ENCODE results near the gene HDAC4.

The HDAC4 gene

GRCh38 chr2:239143858-239144712 is 256.7 kb downstream of the HDAC4 start:
- DNase-seq (ENCODE audit: low read depth) = peak; percentile 60

DNA sequence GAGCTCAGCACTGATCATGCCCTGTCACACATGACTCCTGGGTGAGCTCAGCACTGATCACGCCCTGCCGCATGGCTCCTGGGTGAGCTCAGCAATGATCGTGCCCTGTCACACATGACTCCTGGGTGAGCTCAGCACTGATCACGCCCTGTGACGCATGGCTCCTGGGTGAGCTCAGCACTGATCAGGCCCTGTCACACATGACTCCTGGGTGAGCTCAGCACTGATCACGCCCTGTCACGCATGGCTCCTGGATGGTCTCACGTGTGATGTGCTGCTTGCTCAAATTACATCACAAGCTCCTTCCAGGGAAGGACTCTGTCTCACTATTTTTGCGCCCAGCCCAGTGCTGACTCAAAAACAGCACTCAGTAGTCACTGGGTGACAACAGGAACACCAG is 258.0 kb downstream of the HDAC4 start:
- no peak overlapping the region for H3K4me3 ChIP-seq (ENCODE audit: low read depth, low read length)
- DNase-seq (ENCODE audit: low read depth) = peak; percentile 14
- TF ChIP-seq, protein P1, sequence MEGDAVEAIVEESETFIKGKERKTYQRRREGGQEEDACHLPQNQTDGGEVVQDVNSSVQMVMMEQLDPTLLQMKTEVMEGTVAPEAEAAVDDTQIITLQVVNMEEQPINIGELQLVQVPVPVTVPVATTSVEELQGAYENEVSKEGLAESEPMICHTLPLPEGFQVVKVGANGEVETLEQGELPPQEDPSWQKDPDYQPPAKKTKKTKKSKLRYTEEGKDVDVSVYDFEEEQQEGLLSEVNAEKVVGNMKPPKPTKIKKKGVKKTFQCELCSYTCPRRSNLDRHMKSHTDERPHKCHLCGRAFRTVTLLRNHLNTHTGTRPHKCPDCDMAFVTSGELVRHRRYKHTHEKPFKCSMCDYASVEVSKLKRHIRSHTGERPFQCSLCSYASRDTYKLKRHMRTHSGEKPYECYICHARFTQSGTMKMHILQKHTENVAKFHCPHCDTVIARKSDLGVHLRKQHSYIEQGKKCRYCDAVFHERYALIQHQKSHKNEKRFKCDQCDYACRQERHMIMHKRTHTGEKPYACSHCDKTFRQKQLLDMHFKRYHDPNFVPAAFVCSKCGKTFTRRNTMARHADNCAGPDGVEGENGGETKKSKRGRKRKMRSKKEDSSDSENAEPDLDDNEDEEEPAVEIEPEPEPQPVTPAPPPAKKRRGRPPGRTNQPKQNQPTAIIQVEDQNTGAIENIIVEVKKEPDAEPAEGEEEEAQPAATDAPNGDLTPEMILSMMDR (IDR thresholded peaks at IDR 0.05; ENCODE audit: insufficient read depth, low read depth, low read length, missing control alignments) = no peak

More at GRCh38 chr2:239143858-239144712, 256.7 kb downstream of the HDAC4 start:
- no peak overlapping the region for H3K4me3 ChIP-seq (ENCODE audit: low read depth, low read length)
- TF ChIP-seq, protein P1 (IDR thresholded peaks at IDR 0.05; ENCODE audit: insufficient read depth, low read depth, low read length, missing control alignments) = peak; percentile 69

GRCh38 chr2:239142296-239142695 is 258.5 kb downstream of the HDAC4 start:
- DNase-seq (ENCODE audit: low read depth) = no peak
- TF ChIP-seq, protein P1 (IDR thresholded peaks at IDR 0.05; ENCODE audit: insufficient read depth, low read depth, low read length, missing control alignments) = no peak
- H3K4me3 ChIP-seq (ENCODE audit: low read depth, low read length) = no peak overlapping the region

DNA sequence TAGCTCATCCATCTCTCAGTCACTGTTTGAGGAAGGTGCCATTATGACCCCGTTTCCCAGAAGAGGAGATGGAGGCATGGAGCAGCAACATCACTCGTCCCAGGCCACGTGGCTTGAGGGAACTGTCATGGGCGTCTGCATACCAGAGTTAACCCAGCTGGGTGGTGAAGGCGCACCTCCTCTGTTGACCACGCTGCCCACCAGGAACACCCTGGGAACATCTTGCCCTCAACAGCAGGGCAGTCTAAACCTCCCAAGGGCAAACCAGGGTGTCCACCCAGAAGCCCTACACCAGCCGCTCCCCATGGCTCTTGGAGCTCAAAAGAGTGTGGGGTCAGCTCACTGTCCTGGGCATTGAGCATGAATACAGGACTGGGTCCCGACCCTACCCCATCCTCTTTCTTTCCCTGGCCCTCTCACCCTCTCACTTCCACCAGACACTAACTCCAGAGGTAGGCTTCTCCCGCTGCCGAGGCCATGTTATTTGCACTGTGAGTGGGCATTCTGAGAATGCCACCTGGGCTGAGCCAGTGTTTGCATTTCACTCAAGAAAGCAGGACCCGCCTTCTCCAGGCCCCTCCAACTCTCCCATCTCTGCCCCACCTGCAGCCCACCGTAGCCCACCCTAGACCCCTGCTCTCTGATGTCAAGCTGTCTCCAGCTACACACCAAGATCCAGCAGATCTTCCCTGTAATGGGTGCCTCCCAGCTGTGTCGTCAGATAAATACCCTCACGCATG is 259.6 kb downstream of the HDAC4 start:
- H3K4me3 ChIP-seq (ENCODE audit: low read depth, low read length) = no peak overlapping the region
- no peak for DNase-seq (ENCODE audit: low read depth)
- TF ChIP-seq, protein P1 (IDR thresholded peaks at IDR 0.05; ENCODE audit: insufficient read depth, low read depth, low read length, missing control alignments) = no peak

DNA sequence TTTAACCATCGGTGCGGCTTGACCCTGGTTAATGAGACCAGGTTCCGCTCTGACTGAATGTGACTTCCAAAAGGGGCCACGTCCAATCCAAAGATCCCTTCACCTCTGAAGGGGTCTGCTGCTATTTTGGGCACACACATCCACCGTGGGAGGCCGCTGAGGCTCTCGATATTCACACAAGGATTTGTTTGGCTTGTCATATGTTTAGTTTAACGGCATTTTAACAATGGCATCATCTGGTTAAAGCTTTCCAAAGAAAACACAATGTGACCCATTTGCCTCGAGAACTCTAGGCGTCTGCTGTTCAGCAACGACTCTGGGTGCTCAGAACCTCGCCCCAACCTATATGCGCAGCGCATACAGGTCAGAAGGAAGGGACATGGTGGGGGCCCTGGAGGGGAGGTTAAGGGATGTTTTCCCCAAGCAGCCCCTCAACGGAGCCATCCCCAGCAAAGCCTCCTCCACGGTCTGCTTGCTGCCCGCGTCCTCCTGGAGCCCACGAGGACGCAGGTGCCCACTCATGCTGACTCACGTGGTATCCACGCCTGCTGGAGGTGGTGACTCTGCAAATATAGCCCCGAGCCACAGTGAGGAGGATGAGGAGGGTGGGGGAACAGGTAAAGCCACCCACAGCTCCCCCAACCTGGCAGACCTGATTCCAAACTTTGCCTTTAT is 260.3 kb downstream of the HDAC4 start:
- no peak for DNase-seq (ENCODE audit: low read depth)
- TF ChIP-seq, protein P1 (IDR thresholded peaks at IDR 0.05; ENCODE audit: insufficient read depth, low read depth, low read length, missing control alignments) = no peak
- H3K4me3 ChIP-seq (ENCODE audit: low read depth, low read length) = no peak overlapping the region

- no peak overlapping the region for H3K4me3 ChIP-seq (ENCODE audit: low read depth, low read length)
- DNase-seq (ENCODE audit: low read depth) = no peak
- TF ChIP-seq, protein P1 (IDR thresholded peaks at IDR 0.05; ENCODE audit: insufficient read depth, low read depth, low read length, missing control alignments) = no peak
Observed at GRCh38 chr2:239139566-239139965, 261.3 kb downstream of the HDAC4 start.

All from GM12865 (cell line).